Myocyte (in vitro differentiated cells): Measurements from ENCODE around the gene PPIL6. TPM values are rescaled to one million over a fixed set of nuclear protein-coding genes. Genes with fewer than 3 reads are reported as not detected.
"Not testable (repeated sequence)": the region's sequence is repeated elsewhere in the genome, so short reads cannot be mapped to it uniquely, and the experiment has no call there.

Source experiments
- DNase-seq: peaks from one replicate; pipeline ENCODE4 v3.0.0-alpha.2; 2012; ENCODE audit warnings: low read depth
- total RNA-seq: library from RNA; depleted of rRNA; stranded (reverse); fragments of >200 nt; gene quantifications from 2 replicates; pipeline ENCODE4 v1.2.3, GENCODE V29; 2014

Gene PPIL6
- total RNA-seq, 1 donor from 2014 or later = 4.8 TPM

DNA sequence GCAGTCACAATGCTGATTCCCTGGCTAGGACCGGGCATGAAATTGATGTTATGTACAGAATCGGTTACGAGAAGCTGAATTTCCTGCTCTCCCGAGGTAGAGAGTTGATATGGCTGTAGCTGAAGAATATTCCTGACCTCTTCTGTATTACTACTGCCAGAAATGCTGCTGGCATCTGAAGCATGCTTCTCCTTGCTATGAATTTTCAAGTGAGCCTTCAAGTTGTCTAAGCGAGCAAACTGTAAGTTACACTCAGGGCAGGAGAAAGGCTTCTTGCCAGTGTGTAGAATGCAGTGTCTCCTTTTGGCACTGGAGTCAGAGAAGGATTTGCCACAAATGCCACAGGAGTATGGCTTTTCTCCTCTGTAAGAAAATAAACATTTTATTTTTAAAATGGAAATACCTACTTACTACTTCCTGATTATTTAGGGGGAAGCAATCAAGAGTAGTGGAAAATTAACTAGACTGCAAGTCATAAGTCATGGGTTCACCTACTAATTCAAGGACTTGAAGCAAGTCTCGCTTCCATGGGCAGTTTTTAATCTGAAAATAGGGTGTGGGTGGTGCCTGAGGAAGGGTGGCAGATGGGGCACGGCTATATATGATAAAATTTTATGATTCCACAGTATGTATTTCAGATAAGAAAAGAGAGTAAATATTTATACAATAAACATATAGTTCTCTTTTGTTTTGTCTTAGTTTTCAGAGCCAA lies 25.9 kb upstream of the PPIL6 start:
- DNase-seq = no peak

DNA sequence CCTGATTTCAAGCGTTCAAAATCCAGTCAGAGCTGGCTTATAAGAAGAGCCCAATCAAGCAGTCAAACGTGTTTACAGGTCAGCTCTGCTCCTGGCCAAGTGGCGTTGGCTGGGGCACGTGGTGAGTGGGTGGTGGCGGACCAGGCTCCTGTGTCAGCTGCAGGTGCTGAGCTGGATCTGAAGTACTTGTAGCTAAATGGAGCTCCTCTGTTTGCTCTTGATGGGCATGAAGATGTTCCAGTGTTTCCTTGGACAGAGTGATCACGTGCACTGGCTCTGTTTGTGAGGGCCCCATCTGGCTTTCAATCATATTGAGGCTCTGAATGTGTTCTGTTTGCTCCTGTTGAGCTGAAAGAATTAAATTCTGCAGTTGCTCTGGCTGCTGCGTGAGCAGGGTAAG lies 25.3 kb upstream of the PPIL6 start:
- no peak for DNase-seq

DNA sequence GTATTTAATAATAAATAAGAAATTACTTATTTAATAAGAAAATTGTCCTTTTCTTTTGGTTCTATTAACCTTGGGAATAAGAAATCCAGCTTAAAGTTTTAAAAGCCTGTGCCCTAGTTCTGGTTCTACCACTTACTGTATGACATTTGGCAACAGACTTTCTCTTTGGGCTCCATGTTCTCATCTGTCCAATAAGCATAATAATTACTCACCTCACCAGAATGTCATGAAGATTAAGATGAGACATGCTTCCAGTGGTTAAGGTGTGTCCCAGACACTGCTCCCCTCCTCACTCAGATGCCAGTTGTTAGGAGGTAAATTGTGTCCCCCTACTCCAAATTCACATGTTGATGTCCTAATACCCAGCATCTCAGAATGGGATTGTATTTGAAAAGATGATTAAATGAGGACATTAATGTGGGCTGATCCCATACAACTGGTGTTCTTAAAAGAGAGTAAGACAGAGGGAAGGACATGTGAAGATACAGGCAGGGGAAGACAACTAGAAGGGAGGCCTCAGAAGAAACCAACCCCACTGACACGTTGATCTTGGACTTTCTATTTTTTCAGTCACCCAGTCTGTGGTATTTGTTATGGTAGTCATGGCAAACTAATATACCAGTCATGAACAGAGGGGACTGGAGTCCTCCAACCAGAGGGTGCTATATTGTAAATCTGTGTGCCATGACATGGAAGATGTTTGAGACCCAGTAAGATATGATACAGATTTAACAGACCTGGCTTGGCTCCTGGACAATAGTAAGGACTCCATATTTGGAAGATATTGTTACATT lies 21.5 kb upstream of the PPIL6 start:
- DNase-seq = no peak

DNA sequence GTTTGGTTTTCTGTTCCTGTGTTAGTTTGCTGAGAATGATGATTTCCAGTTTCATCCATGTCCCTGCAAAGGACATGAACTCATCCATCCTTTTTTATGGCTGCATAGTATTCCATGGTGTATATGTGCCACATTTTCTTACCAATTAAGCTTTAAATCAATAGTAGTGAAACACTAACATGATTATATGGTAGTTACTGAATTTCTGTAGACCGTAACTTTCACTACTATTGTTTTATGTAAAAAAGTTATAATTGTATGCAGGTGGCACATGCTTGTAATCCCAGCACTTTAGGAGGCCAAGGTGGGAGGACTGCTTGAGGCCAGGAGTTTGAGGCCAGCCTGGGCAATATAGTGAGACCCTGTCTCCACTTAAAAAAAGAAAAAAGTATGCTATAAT lies 20.8 kb upstream of the PPIL6 start:
- not testable (repeated sequence) for DNase-seq

DNA sequence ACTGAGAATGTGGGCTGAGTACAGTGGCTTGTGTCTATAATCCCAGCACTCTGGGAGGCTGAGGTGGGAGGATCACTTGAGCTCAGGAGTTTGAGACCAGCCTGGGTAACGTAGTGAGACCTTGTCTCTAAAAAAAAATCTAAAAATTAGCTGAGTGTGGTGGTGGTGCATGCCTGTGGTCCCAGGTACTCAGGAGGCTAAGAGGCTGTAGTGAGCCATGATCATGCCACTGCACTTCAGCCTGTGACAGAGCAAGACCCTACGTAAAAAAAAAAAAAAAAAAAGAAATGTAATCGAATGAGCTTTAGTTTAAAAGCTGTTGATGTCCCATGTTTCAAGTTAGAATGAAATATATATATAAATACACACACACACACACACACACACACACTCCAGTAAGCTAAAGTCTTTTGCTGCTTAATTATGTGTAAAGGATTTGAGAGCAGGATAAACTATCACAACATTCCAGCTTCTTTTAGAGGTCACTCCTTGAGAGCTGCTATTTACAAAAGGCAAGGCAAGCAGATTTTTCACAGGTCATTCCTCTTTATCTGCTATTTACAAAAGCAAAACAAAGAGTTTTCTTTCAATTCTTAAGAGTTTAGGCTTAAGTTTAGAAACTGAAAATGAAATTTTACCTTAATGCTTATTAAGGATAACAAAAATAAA lies 19.9 kb upstream of the PPIL6 start:
- no peak for DNase-seq

DNA sequence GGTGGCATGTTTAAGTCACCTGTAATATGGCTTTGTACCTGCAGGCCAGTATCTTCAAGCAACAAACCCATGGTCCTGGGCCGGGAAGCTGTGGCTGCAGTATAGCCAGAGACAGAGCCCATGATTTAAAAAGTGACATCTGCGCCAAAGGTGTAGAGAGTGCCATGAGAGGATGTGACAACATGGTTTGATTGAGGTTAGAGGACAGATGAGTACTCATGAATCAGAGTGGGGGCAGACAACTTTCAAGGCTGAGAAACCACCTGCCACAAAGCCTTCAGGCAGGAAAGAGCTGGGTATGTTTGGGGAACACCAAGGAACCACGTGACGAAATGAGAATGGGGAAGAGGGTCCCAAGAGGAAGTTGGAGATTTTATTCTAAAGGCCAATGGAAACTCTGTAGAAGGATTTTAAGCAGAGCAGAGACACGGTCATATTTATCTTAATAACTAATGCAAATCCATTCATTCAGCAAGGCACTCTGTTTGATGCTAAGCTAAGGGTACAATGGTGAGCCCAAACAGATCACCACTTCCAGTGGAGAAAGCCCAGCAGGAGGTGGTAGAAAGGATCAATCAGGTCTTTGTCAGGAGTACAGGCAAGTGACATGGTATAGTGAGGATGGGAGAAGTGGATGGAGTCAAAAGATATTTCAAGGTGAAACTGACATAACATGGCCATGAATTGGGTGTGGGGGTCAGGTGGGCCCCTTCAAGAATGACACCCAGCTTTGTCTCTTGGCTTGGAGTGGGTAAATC lies 18.5 kb upstream of the PPIL6 start:
- peak; percentile 71 for DNase-seq

DNA sequence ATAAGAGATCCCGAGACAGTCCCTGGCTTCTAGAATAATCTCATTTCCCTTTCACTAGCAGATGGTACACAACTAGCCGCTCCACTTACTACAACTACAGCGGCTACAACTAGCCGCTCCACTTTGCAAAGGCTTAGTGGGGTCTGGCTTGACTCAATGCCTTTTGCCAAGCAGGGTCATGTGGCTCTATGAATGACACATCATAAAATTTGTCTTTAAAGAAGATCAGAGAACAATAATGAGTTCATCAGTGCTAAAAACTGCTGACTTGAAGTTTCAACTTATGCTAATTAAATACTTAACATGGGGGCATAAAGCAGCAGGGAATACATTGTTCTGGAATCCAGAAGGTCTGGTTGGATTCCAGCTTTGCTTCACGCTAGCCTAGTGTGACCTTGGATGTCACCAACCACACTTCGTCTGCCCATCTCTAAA lies 17.2 kb upstream of the PPIL6 start:
- peak; percentile 36 for DNase-seq

DNA sequence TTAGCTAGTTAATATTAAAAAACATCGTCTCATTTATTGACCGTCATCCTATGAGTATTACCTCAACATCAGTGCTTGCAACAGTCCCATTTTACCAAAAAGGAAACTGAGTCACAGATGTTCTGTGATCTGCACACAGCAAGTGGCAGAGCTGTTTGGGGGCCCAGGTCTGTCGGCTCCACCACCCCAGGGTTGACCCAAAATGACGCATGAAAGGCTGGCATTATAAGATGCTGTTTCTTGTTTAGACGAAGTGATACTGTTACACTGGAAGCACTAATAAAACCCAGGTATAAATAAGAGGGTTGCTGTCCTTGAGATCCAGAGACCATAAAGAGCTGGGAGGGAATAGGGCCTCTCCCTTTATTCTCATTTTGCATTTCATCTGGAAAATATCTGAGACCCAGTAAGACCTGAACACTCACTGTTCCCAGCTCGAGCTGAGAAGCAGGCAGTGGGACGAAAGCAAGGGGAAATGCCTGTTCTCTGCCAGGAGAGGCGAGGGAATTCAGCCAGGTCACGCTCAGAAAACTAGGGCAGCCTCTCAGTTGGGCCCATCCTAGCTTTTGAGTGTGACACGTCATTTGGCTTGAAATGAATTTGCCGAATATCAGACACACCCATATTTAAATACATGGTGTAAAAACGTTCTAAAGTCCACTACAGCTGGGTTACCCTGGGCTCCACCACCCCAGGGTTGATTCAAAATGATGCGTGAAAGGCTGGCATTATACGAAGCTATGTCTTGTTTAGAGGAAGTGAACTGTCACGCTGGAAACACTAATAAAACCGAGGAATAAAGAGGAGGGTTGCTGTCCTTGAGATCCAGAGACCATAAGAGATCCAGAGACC lies 16.5 kb upstream of the PPIL6 start:
- peak; percentile 77 for DNase-seq

DNA sequence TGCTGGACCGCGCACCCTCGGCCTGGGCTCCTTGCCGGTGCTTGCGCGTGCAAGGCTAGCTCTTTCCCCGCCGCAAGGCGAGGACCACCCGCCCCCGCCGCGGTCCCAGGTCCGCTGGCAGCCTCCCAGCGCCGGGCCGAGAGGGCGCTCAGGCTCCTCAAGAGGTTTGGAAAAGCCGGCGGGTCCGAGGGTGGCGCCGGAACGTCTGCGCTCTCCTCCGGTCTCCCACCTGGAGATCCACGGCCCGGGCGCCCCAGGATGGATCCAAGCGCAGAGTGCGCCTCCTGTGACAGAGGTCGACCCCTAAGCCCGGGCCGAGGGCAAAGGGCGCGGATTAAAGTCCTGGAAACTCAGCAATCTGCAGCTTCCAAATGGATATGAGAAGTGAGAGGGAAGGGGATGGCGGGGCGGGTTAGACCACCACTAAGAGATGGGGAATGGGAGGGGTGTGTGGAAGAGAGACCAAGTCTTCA lies 15.7 kb upstream of the PPIL6 start:
- DNase-seq = no peak

DNA sequence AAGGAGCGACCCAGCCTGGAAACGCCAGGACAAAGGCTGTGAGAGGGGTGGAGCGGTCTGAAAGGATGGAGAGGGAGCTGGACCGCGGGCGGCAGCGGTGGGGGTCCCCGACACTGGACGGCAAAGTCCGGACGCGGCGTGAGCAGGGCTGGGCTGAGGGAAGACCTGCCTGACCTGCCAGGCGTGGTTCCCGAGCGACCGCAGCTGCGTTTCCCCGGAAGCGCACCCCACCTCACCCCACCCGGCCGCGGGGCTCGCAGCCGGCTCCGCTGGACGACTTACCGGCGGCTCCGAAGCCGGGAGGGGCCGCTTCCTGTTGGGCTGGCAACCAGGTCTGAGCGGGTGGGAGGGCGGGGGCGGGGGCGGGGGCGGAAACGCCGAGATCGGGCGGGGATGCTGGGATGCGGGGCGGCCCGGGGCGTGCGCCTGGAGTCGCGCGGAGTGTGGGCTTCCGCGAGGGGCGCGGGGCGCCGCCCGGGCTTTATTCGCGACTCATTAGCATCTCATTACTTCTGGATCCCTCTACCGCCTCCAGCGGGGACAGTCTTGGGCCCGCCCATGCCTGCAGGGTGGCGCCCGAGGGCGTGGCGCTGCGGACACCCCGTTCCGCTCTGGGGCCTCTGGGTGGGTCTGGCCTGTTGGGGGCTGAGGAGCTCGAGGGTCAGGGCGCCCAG lies 15.1 kb upstream of the PPIL6 start, which contains the start of gene MICAL1:
Gene MICAL1 (minus strand): TSS at position 336 of the 674 bp plus-strand sequence. CDS start 1,576 bp downstream, outside the sequence.
- peak; percentile 83 for DNase-seq

DNA sequence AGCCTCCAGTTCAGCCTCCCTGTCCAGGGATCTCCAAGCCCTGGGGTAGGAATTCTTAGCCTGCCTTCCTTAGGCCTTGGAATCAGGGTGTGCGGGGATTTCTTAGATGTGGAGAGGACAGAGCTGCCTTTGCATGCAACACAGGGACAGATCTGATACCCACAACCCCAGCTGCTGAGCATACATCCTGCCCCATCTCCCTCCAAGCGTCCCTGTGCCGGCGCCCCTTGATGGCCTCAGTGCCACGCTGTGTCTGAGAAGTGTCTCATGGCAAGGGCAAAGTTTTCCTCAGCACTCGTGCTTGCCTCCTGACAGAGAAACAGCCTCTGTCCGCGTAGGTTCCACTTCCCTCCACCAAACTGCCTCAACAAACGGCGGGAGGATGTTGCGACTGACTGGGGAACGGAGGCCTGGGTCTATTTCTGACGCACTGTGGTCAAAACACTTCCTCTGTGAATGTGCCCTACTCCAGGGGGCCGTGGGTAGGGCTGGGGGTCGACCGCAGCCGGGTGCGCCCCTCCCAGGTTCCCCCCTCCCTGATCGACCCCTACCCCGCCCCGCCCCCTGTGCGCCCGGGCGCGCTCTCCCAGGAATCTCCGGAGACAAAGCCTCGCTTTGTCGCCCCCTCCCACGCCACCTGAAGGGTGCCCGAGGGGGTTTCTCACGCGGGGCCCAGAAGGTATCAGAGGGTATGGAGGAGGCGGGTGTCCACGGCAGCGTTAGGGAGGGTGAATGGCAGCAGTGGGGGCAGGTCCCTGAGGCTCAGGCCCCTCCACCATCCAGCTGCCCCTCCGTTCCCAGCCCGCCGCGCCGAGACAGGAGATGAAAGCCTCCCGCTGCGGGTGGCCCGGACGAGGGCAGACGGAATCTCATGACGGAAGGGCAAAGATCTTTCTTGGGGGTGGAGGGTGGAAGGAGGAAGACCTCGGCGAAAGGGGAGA lies 14.3 kb upstream of the PPIL6 start:
- peak; percentile 41 for DNase-seq

DNA sequence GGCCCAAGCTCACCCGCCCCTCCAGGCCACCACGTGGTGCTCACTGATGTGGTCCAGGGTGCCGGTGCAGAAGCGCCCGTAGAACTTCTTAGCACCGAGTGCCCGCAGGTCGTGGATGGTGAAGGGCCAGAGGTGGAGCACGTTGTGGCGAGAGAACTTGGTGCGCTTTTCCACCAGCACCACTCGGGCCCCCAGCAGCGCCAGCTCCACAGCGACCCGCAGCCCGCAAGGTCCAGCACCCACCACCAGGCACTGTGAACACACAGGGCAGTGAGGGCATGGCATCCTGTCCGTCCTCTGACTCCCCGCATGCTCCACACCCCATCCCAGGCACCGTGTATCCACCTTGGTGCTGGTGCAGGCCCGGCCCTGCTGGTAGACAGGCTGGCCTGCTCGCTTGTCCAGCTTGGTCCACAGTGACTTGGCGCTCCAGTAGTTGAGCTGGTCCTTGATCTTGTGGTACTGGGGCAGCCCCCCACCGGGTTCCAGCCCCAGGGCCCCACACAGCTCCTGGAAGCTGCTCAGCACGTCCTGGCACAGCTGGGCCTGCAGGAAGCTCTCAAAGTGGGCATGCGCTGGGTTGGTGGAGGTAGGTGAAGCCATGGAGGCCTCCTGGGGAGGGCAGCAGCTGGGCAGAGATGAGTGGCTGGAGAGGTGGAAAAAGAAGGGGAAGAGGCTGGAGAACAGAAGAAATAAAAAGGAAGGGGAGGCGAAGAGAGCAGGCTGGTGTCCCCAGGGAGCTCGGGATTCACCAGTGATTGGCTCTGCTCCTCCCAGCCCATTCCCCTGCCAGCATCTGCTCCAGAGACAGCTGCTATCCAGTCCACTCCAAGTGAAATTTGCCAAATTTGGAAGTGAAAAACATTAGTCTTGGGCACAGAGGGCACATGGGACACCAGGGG lies 13.4 kb upstream of the PPIL6 start:
- peak; percentile 96 for DNase-seq

DNA sequence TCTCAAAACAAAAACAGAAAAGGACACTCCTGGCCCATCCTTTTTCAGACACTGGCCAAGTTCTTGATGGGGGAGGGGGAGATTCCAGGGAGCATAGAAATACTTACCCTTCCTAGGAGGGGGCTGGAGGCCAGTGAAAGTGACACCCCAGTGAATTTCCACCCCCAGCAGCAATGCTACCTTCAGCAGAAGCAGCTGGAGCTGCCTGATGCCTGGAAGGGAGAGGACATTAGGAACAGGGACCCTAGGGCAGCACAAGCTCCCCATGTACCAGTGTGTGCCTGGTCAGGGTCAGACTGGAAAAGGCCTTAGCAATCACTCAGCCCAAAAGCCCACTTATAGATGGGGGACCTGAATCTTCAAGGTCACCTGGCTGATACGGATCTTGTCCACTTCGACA lies 12.7 kb upstream of the PPIL6 start:
- DNase-seq = no peak

DNA sequence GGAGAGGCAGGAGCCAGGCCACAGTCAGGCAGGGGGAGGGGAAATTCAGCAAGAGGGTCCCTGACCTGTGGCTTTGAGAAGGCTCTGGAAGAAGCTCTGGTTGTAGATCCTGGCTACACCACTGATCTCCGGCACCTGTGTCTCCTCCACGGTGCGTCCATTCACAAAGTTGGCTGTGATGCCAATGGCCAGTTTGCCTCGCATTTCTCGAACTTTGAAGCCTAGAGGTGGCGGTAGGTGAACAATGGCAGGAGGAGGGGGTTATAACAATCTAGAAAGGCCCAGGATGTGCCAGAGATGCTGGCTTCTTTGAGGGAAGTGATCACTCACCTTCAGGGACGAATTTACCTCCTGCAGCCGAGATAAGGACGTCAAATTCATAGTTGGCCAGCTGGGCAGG lies 11.8 kb upstream of the PPIL6 start:
- DNase-seq = no peak

DNA sequence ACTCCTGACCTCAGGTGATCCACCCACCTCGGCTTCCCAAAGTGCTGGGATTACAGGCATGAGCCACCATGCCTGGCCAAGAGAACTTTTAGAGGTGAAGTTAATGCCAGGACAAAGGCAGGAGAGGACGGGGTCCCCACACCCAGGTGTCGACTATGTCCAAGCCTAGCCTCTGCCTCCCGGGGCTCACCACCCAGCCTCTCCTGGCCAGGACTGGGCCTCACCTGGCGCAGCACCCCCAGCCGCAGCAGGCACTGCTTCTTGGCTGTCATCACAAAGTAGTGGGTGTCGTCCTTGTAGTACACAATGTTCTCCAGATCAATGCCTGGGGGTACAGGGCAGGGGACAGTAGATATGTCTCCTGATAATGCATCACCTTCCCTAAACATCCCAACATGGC lies 10.9 kb upstream of the PPIL6 start:
- DNase-seq = no peak

DNA sequence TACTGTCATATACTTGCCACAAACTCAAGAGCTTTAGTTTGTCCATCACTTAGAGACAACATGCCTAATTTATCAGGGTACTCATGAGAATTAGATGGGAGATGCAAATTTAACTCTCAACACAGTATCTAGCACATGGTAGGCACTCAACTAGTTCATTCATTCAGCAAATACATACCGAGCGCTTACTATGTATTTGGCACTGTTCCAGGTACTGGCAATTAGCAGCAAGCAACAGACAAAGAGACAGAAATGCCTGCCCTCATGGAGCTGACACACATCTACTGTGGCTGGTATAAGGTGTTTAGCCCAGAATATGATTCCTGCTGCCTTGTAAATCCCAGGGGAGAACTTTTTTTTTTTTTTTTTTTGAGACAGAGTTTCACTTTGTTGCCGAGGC lies 10.4 kb upstream of the PPIL6 start:
- DNase-seq = no peak
